ENCODE measurements around the gene LYRM1.
A peak's percentile ranks its signal among the peaks of the same experiment; 100 is the strongest.
"Not testable (repeated sequence)": the region's sequence is repeated elsewhere in the genome, so short reads cannot be mapped to it uniquely, and the experiment has no call there.

Gene LYRM1

GRCh38 chr16:20939611-20940010, 39.0 kb downstream of the LYRM1 start:
- intact Hi-C loops (cut with DNase I; ENCODE audit: low total_unique reads): no loop called here
- H3K4me1 ChIP-seq: no peaks in the 10 kb centered on the region
- TF ChIP-seq CTCF (IDR thresholded peaks at IDR 0.05): no peak
- DNase-seq: no peak
- H3K9me3 ChIP-seq: no peaks in the 10 kb centered on the region
- H3K27ac ChIP-seq: no peak overlapping the region
- no peaks in the 10 kb centered on the region for H3K27me3 ChIP-seq
- H3K4me3 ChIP-seq: no peak overlapping the region
- no peaks in the 10 kb centered on the region for H3K36me3 ChIP-seq

- no peaks in the 10 kb centered on the region for H3K9me3 ChIP-seq
- H3K36me3 ChIP-seq: no peaks in the 10 kb centered on the region
- H3K4me1 ChIP-seq: no peaks in the 10 kb centered on the region
- DNase-seq: no peak
- no peak overlapping the region for H3K4me3 ChIP-seq
- no peak overlapping the region for H3K27ac ChIP-seq
- no peak for TF ChIP-seq CTCF (IDR thresholded peaks at IDR 0.05)
- intact Hi-C loops (cut with DNase I; ENCODE audit: low total_unique reads): no loop called here
- no peaks in the 10 kb centered on the region for H3K27me3 ChIP-seq
Observed at GRCh38 chr16:20940871-20941635, 40.5 kb downstream of the LYRM1 start.

GRCh38 chr16:20941636-20941926, 41.0 kb downstream of the LYRM1 start:
- H3K9me3 ChIP-seq: no peaks in the 10 kb centered on the region
- intact Hi-C loops (cut with DNase I; ENCODE audit: low total_unique reads): no loop called here
- H3K36me3 ChIP-seq: no peaks in the 10 kb centered on the region
- no peak for TF ChIP-seq CTCF (IDR thresholded peaks at IDR 0.05)
- H3K27ac ChIP-seq: no peak overlapping the region
- H3K27me3 ChIP-seq: no peaks in the 10 kb centered on the region
- no peaks in the 10 kb centered on the region for H3K4me1 ChIP-seq
- DNase-seq: no peak
- no peak overlapping the region for H3K4me3 ChIP-seq

GRCh38 chr16:20942256-20942655, 41.7 kb downstream of the LYRM1 start:
- H3K9me3 ChIP-seq: no peaks in the 10 kb centered on the region
- H3K4me3 ChIP-seq: no peak overlapping the region
- DNase-seq: no peak
- H3K27me3 ChIP-seq: no peaks in the 10 kb centered on the region
- intact Hi-C loops (cut with DNase I; ENCODE audit: low total_unique reads): no loop called here
- no peak overlapping the region for H3K27ac ChIP-seq
- H3K4me1 ChIP-seq: no peaks in the 10 kb centered on the region
- no peak for TF ChIP-seq CTCF (IDR thresholded peaks at IDR 0.05)
- H3K36me3 ChIP-seq: no peaks in the 10 kb centered on the region

- intact Hi-C loops (cut with DNase I; ENCODE audit: low total_unique reads): no loop called here
- peak in 1 of 2 experiments; percentile 26 for TF ChIP-seq CTCF (IDR thresholded peaks at IDR 0.05)
Observed at GRCh38 chr16:20944861-20945574, 44.4 kb downstream of the LYRM1 start.

GRCh38 chr16:20945575-20945875, 45.0 kb downstream of the LYRM1 start:
- H3K4me3 ChIP-seq; H3K27me3 ChIP-seq; intact Hi-C loops (cut with DNase I; ENCODE audit: low total_unique reads); H3K9me3 ChIP-seq; H3K4me1 ChIP-seq; H3K36me3 ChIP-seq; DNase-seq; H3K27ac ChIP-seq: not testable (repeated sequence)

More at GRCh38 chr16:20944861-20945574, 44.4 kb downstream of the LYRM1 start:
- Histone ChIP-seq H3K4me3 (no peak overlapping the region), H3K4me1 (no peaks in the 10 kb centered on the region), H3K27me3 (no peaks in the 10 kb centered on the region), H3K27ac (no peak overlapping the region), H3K9me3 (no peaks in the 10 kb centered on the region), H3K36me3 (no peaks in the 10 kb centered on the region)
- no peak for DNase-seq

All from tibial artery (tissue), 4 donors.